IMR-90 (cell line): Measurements from ENCODE around the gene NEFH. TPM values are rescaled to one million over a fixed set of nuclear protein-coding genes. Genes with fewer than 3 reads are reported as not detected.

Source experiments
- ATAC-seq: fragments of 200-7000 bp; cut with Tn5 transposase; 2 replicates; pipeline ENCODE4 v1.9.1; 2020; ENCODE audit warnings: low read depth, mild to moderate bottlenecking, moderate library complexity
- BruUV-seq: library from RNA; stranded (reverse); fragments of 400-500 nt; replicated peaks from 2 replicates; lab custom pipeline; 2021; lab: Mats Ljungman, UMichigan
- CTCF ChIA-PET: fragments of 300-600 bp; formaldehyde crosslinking; extraction: SDS; loops from one replicate; lab custom pipeline; 2021; ENCODE audit warnings: antibody characterized with exemption; lab: Yijun Ruan, JAX
- POLR2A ChIA-PET: fragments of 300-600 bp; sonication (Branson Sonifier 250); formaldehyde crosslinking; loops from one replicate; lab custom pipeline; 2022; ENCODE audit warnings: antibody characterized with exemption; ENCODE audit not compliant: unreplicated experiment; lab: Charles Lee
- DNase-seq: peaks from one replicate; pipeline ENCODE4 v3.0.0; 2013
- H2AFZ ChIP-seq: replicated peaks from 2 replicates; pipeline ENCODE3; 2013; ENCODE audit warnings: low read length, mild to moderate bottlenecking; ENCODE audit not compliant: poor library complexity
- H2AK5ac ChIP-seq: 2 replicates; pipeline ENCODE4 v1.6.1; 2013; ENCODE audit warnings: low read depth, low read length, inconsistent platforms
- H2AK9ac ChIP-seq: replicated peaks from 2 replicates; pipeline ENCODE3; 2013; ENCODE audit warnings: mild to moderate bottlenecking, low read depth, low read length, moderate library complexity; ENCODE audit not compliant: poor library complexity
- H2BK120ac ChIP-seq: 2 replicates; pipeline ENCODE4 v1.6.1; 2013; ENCODE audit warnings: low read depth, low read length, inconsistent platforms
- H2BK15ac ChIP-seq: 3 replicates; pipeline ENCODE4 v1.6.1; 2013; ENCODE audit warnings: low read depth, low read length, inconsistent platforms
- H2BK20ac ChIP-seq: 2 replicates; pipeline ENCODE4 v1.6.1; 2013; ENCODE audit warnings: low read depth, mild to moderate bottlenecking, inconsistent platforms, low read length, moderate library complexity
- H2BK5ac ChIP-seq: 2 replicates; pipeline ENCODE4 v1.6.1; 2013; ENCODE audit warnings: mild to moderate bottlenecking, low read depth, low read length, inconsistent platforms; ENCODE audit not compliant: poor library complexity, severe bottlenecking
- H3K14ac ChIP-seq: replicated peaks from 2 replicates; pipeline ENCODE4 v1.6.1; 2013; ENCODE audit warnings: low read depth, low read length, inconsistent platforms
- H3K18ac ChIP-seq: 2 replicates; pipeline ENCODE4 v1.6.1; 2013; ENCODE audit warnings: low read depth, low read length, control low read depth
- H3K23ac ChIP-seq: 2 replicates; pipeline ENCODE4 v1.6.1; 2013; ENCODE audit warnings: low read depth, low read length, inconsistent platforms
- H3K27ac ChIP-seq: 2 replicates; pipeline ENCODE4 v1.5.1; 2013; ENCODE audit warnings: mild to moderate bottlenecking, control low read depth, low read length; ENCODE audit not compliant: insufficient read depth
- H3K27me3 ChIP-seq: 2 replicates; pipeline ENCODE4 v1.6.1; 2013; ENCODE audit warnings: low read length; ENCODE audit not compliant: control insufficient read depth, insufficient read depth
- H3K36me3 ChIP-seq: 2 replicates; pipeline ENCODE4 v1.6.1; 2013; ENCODE audit warnings: low read length, mixed read lengths; ENCODE audit not compliant: control insufficient read depth, insufficient read depth
- H3K4ac ChIP-seq: 2 replicates; pipeline ENCODE4 v1.6.1; 2013; ENCODE audit warnings: low read depth, low read length, inconsistent platforms
- H3K4me1 ChIP-seq: 2 replicates; pipeline ENCODE4 v1.6.1; 2013; ENCODE audit warnings: low read length, mixed read lengths; ENCODE audit not compliant: control insufficient read depth, insufficient read depth
- H3K4me2 ChIP-seq: 2 replicates; pipeline ENCODE4 v1.6.1; 2013; ENCODE audit warnings: low read depth, mild to moderate bottlenecking, control low read depth, low read length, moderate library complexity
- H3K4me3 ChIP-seq: 2 replicates; pipeline ENCODE4 v1.5.1; 2013; ENCODE audit warnings: low read depth, mild to moderate bottlenecking, control low read depth, low read length, moderate library complexity; ENCODE audit not compliant: insufficient read depth
- H3K56ac ChIP-seq: 2 replicates; pipeline ENCODE4 v1.6.1; 2013; ENCODE audit warnings: low read length, inconsistent platforms; ENCODE audit not compliant: insufficient read depth; ENCODE audit errors: extremely low read depth
- H3K79me1 ChIP-seq, 2 experiments: 2 replicates each; pipeline ENCODE4 v1.6.1; 2013; ENCODE audit warnings: low read length in 2 of 2, inconsistent platforms in 1 of 2, low read depth in 1 of 2
- H3K9ac ChIP-seq: 2 replicates; pipeline ENCODE4 v1.6.1; 2013; ENCODE audit warnings: low read depth, low read length, control low read depth
- H3K9me1 ChIP-seq: 2 replicates; pipeline ENCODE4 v1.6.1; 2013; ENCODE audit warnings: low read length, inconsistent platforms; ENCODE audit not compliant: insufficient read depth
- H3K9me3 ChIP-seq: 2 replicates; pipeline ENCODE4 v1.6.1; 2013; ENCODE audit warnings: low read length; ENCODE audit not compliant: control insufficient read depth, insufficient read depth
- H4K20me1 ChIP-seq: 2 replicates; pipeline ENCODE4 v1.6.1; 2013; ENCODE audit warnings: low read length, inconsistent platforms; ENCODE audit not compliant: insufficient read depth
- H4K5ac ChIP-seq: 2 replicates; pipeline ENCODE4 v1.6.1; 2013; ENCODE audit warnings: mild to moderate bottlenecking, low read depth, low read length, control low read depth
- H4K8ac ChIP-seq, 2 experiments: 2 replicates each; pipeline ENCODE4 v1.6.1; 2013; ENCODE audit warnings: low read depth in 2 of 2, low read length in 2 of 2, control low read depth in 1 of 2, inconsistent platforms in 1 of 2
- H4K91ac ChIP-seq: 2 replicates; pipeline ENCODE4 v1.6.1; 2013; ENCODE audit warnings: low read depth, low read length, inconsistent platforms; ENCODE audit not compliant: insufficient read depth
- FOS ChIP-seq: fragments of 150-350 bp; IDR thresholded peaks from 2 replicates; pipeline ENCODE4 v1.6.1; 2016; ENCODE audit warnings: low read depth, low read length
- MAFK ChIP-seq: IDR thresholded peaks from 2 replicates; pipeline ENCODE4 v1.6.1; 2012; ENCODE audit warnings: low read depth, low read length, improper control_type of control experiment
- MAZ ChIP-seq: IDR thresholded peaks from 2 replicates; pipeline ENCODE4 v1.6.1; 2012; ENCODE audit warnings: low read depth, mild to moderate bottlenecking, low read length, improper control_type of control experiment, moderate library complexity, borderline replicate concordance
- MXI1 ChIP-seq: IDR thresholded peaks from 2 replicates; pipeline ENCODE4 v1.6.1; 2012; ENCODE audit warnings: low read depth, mild to moderate bottlenecking, low read length, moderate library complexity, borderline replicate concordance
- NFE2L2 ChIP-seq: fragments of 150-350 bp; IDR thresholded peaks from 2 replicates; pipeline ENCODE4 v1.6.1; 2016; ENCODE audit warnings: low read depth, mild to moderate bottlenecking, low read length
- POLR2A ChIP-seq: IDR thresholded peaks from 2 replicates; pipeline ENCODE4 v1.6.1; 2012; ENCODE audit warnings: mild to moderate bottlenecking, low read depth, low read length
- RAD21 ChIP-seq: IDR thresholded peaks from 2 replicates; pipeline ENCODE4 v1.6.1; 2012; ENCODE audit warnings: low read length, improper control_type of control experiment
- SMC3 ChIP-seq: fragments of 150-350 bp; IDR thresholded peaks from 2 replicates; pipeline ENCODE4 v1.6.1; 2016; ENCODE audit warnings: low read depth, mild to moderate bottlenecking, antibody characterized with exemption, low read length, moderate library complexity
- WGBS, 2 experiments: methylation state at CpG; one replicate each; pipeline versions ENCODE4 v1.1.5 to v1.1.7; 2013; ENCODE audit warnings: missing lambda C conversion rate in 2 of 2; ENCODE audit not compliant: insufficient read length in 1 of 2; ENCODE audit errors: extremely low coverage in 2 of 2; 5-methylcytosine and 5-hydroxymethylcytosine counted together
- dilution Hi-C: fragments of 300-500 bp; cut with HindIII; formaldehyde crosslinking; loops from one replicate; pipeline ENCODE4 v1.14.3; 2018; ENCODE audit warnings: low sequenced_read_pairs; ENCODE audit not compliant: unreplicated experiment
- in situ Hi-C: fragments of 300-500 bp; cut with MboI; formaldehyde crosslinking; loops from 3 replicates; pipeline ENCODE4 v1.14.3; 2019; ENCODE audit warnings: low sequenced_read_pairs, inconsistent platforms, mixed read lengths
- intact Hi-C: fragments of 100-400 bp; cut with micrococcal nuclease; formaldehyde crosslinking; loops from 2 replicates; pipeline ENCODE4 v1.10.0; 2022
- polyA plus RNA-seq, 3 experiments: library from polyadenylated mRNA; depleted of rRNA; stranded (reverse); fragments of >200 nt; gene quantifications; 2 replicates each; pipeline ENCODE4 v1.2.3, GENCODE V29; 2012; ENCODE audit warnings: low replicate concordance in 1 of 3
- total RNA-seq: library from RNA; depleted of rRNA; stranded (reverse); fragments of >200 nt; gene quantifications from 2 replicates; pipeline ENCODE4 v1.2.3, GENCODE V29; 2012
- TF ChIP-seq, protein P1 (sequence below): fragments of 150-350 bp; IDR thresholded peaks from 2 replicates; pipeline ENCODE4 v1.6.1; 2016; ENCODE audit warnings: low read depth, mild to moderate bottlenecking, low read length, moderate library complexity, borderline replicate concordance
- TF ChIP-seq, protein P2 (sequence below): conservative IDR thresholded peaks from 2 replicates; pipeline ENCODE4 v1.5.1; 2012; ENCODE audit warnings: mild to moderate bottlenecking, low read depth, low read length, improper control_type of control experiment
- TF ChIP-seq, protein P3 (sequence below): fragments of 150-350 bp; IDR thresholded peaks from 2 replicates; pipeline ENCODE4 v1.6.1; 2017; ENCODE audit warnings: mild to moderate bottlenecking, antibody characterized with exemption, low read length, low read depth

The NEFH gene
- total and polyA plus RNA-seq, 2 of the 4 experiments (the other 2 are of a cell fraction): 1.3 to 2.9 TPM

DNA sequence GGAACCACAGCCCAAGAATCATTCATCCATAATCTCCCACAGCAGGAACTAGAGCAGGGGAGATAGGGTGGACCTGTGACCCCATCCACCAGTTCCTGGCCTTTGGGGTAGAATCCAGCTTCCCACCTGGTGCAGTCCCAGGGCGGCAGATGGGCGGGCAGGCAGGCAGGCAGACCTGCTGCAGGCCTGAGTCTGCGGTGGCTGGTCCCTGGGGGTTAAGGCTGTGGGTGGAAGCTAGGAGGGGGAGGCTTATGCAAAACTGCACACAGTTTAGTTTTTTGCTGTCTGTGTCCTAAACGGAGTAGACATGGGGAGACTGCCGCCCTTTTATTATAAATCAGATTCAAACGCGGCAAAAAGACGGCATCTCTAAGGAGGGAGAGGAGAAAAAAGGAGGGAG, 4.5 kb upstream of the NEFH start:
- no peak overlapping the region for H4K8ac ChIP-seq
- ChIA-PET CTCF (no interaction called here), POLR2A (no interaction called here)
- no peak overlapping the region for H2AK5ac ChIP-seq
- H3K9me1 ChIP-seq: no peaks in the 10 kb centered on the region
- no peak overlapping the region for H3K56ac ChIP-seq
- H3K27ac ChIP-seq: no peak overlapping the region
- H4K5ac ChIP-seq: no peak overlapping the region
- DNase-seq (no peak), ATAC-seq (no peak)
- H3K79me1 ChIP-seq: no peaks in the 10 kb centered on the region
- no peak overlapping the region for H2AFZ ChIP-seq
- H2AK9ac ChIP-seq: no peak overlapping the region
- no peak overlapping the region for H2BK5ac ChIP-seq
- no peak overlapping the region for H2BK20ac ChIP-seq
- intact Hi-C loops (no loop called here), in situ Hi-C loops (no loop called here), dilution Hi-C loops (no loop called here)
- no peak overlapping the region for H3K14ac ChIP-seq
- H3K9me3 ChIP-seq: no peaks in the 10 kb centered on the region
- no peak overlapping the region for H3K18ac ChIP-seq
- no peak overlapping the region for H2BK15ac ChIP-seq
- H3K4me3 ChIP-seq: no peak overlapping the region
- no TSS peak for BruUV-seq
- H3K23ac ChIP-seq: no peak overlapping the region
- no peak for TF ChIP-seq SMC3
- TF ChIP-seq, protein P1, sequence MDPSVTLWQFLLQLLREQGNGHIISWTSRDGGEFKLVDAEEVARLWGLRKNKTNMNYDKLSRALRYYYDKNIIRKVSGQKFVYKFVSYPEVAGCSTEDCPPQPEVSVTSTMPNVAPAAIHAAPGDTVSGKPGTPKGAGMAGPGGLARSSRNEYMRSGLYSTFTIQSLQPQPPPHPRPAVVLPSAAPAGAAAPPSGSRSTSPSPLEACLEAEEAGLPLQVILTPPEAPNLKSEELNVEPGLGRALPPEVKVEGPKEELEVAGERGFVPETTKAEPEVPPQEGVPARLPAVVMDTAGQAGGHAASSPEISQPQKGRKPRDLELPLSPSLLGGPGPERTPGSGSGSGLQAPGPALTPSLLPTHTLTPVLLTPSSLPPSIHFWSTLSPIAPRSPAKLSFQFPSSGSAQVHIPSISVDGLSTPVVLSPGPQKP: no peak
- no peak for TF ChIP-seq NFE2L2
- TF ChIP-seq, protein P2, sequence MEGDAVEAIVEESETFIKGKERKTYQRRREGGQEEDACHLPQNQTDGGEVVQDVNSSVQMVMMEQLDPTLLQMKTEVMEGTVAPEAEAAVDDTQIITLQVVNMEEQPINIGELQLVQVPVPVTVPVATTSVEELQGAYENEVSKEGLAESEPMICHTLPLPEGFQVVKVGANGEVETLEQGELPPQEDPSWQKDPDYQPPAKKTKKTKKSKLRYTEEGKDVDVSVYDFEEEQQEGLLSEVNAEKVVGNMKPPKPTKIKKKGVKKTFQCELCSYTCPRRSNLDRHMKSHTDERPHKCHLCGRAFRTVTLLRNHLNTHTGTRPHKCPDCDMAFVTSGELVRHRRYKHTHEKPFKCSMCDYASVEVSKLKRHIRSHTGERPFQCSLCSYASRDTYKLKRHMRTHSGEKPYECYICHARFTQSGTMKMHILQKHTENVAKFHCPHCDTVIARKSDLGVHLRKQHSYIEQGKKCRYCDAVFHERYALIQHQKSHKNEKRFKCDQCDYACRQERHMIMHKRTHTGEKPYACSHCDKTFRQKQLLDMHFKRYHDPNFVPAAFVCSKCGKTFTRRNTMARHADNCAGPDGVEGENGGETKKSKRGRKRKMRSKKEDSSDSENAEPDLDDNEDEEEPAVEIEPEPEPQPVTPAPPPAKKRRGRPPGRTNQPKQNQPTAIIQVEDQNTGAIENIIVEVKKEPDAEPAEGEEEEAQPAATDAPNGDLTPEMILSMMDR: no peak
- no peak for TF ChIP-seq FOS
- no peak for TF ChIP-seq MXI1
- no peak for TF ChIP-seq RAD21
- TF ChIP-seq MAZ: no peak
- TF ChIP-seq, protein P3, sequence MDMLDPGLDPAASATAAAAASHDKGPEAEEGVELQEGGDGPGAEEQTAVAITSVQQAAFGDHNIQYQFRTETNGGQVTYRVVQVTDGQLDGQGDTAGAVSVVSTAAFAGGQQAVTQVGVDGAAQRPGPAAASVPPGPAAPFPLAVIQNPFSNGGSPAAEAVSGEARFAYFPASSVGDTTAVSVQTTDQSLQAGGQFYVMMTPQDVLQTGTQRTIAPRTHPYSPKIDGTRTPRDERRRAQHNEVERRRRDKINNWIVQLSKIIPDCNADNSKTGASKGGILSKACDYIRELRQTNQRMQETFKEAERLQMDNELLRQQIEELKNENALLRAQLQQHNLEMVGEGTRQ: no peak
- TF ChIP-seq MAFK: no peak
- TF ChIP-seq POLR2A: no peak
- H3K36me3 ChIP-seq: no peaks in the 10 kb centered on the region
- H3K27me3 ChIP-seq: peaks cover 60% of the 10 kb centered on the region
- peaks cover 13% of the 10 kb centered on the region; the same call in 1 of the 2 replicates for H4K20me1 ChIP-seq
- no peak overlapping the region for H3K9ac ChIP-seq
- no peak overlapping the region for H2BK120ac ChIP-seq
- no peak overlapping the region for H4K91ac ChIP-seq
- H3K4me1 ChIP-seq: no peaks in the 10 kb centered on the region
- no peak overlapping the region for H3K4ac ChIP-seq
- no peak overlapping the region for H3K4me2 ChIP-seq
- WGBS, 2 experiments: 90% methylated on average over 2 of the region's 8 CpGs; no CpG with 5 or more reads in 1 of the 2 experiments
